HEK293T (cell line): ENCODE measurements around the gene HDAC6.

Experiments
- ARNT ChIP-seq: fragments of 450-650 bp; IDR thresholded peaks from 2 replicates; pipeline ENCODE4 v1.6.1; 2017; ENCODE audit warnings: mild to moderate bottlenecking
- CTBP1 ChIP-seq: fragments of 450-650 bp; IDR thresholded peaks from 2 replicates; pipeline ENCODE4 v1.6.1; 2016; ENCODE audit warnings: borderline replicate concordance
- ELF4 ChIP-seq: fragments of 450-650 bp; IDR thresholded peaks from 2 replicates; pipeline ENCODE4 v1.6.1; 2017; ENCODE audit warnings: antibody characterized with exemption
- FOXA1 ChIP-seq: fragments of 450-650 bp; IDR thresholded peaks from 2 replicates; pipeline ENCODE4 v1.6.1; 2016; ENCODE audit warnings: mild to moderate bottlenecking
- FOXK2 ChIP-seq: fragments of 450-650 bp; IDR thresholded peaks from 2 replicates; pipeline ENCODE4 v1.6.1; 2016; ENCODE audit warnings: mild to moderate bottlenecking
- FOXM1 ChIP-seq: fragments of 450-650 bp; IDR thresholded peaks from 2 replicates; pipeline ENCODE4 v1.6.1; 2017; ENCODE audit warnings: mild to moderate bottlenecking, borderline replicate concordance
- HDGF ChIP-seq: fragments of 450-650 bp; IDR thresholded peaks from 2 replicates; pipeline ENCODE4 v1.6.1; 2017; ENCODE audit warnings: antibody characterized with exemption, borderline replicate concordance
- L3MBTL2 ChIP-seq: fragments of 450-650 bp; conservative IDR thresholded peaks from 2 replicates; pipeline ENCODE4 v1.6.1; 2016; ENCODE audit warnings: mild to moderate bottlenecking
- LEF1 ChIP-seq: fragments of 450-650 bp; IDR thresholded peaks from 2 replicates; pipeline ENCODE4 v1.6.1; 2017; ENCODE audit warnings: mild to moderate bottlenecking, borderline replicate concordance
- SP1 ChIP-seq: fragments of 450-650 bp; IDR thresholded peaks from 2 replicates; pipeline ENCODE4 v1.6.1; 2017
- SUZ12 ChIP-seq: fragments of 450-650 bp; IDR thresholded peaks from 2 replicates; pipeline ENCODE4 v1.6.1; 2016; ENCODE audit warnings: mild to moderate bottlenecking
- TARDBP ChIP-seq: fragments of 450-650 bp; IDR thresholded peaks from 2 replicates; pipeline ENCODE4 v1.6.1; 2016
- ZNF384 ChIP-seq: fragments of 450-650 bp; IDR thresholded peaks from 2 replicates; pipeline ENCODE4 v1.6.1; 2016
- TF ChIP-seq, protein P1 (sequence below): fragments of 450-650 bp; IDR thresholded peaks from 2 replicates; pipeline ENCODE4 v1.6.1; 2016

DNA sequence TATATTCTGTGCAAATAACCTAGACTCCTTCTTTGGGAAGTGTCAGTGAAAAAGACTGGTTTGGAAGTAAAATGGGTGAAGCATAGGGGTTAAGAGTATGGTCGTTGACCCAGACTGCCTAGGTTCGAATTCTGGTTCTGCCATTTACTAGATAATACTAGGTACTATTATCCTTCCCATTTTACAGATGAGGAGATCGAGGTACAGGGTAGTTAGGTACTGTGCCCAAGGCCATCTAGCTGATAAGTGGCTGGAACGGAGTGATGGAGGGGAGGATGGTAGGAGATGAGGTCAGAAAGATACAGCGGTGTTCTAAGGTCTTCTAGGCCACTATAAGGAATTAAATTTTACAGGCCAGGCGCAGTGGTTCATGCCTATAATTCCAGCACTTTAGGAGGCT, 29.3 kb upstream of the HDAC6 start:
- no peak for TF ChIP-seq ARNT
- no peak for TF ChIP-seq FOXM1
- no peak for TF ChIP-seq ELF4
- no peak for TF ChIP-seq FOXK2
- TF ChIP-seq L3MBTL2, result no peak
- no peak for TF ChIP-seq SP1
- TF ChIP-seq TARDBP, result no peak
- TF ChIP-seq ZNF384, result no peak
- TF ChIP-seq FOXA1, result no peak
- no peak for TF ChIP-seq CTBP1
- TF ChIP-seq, protein P1, sequence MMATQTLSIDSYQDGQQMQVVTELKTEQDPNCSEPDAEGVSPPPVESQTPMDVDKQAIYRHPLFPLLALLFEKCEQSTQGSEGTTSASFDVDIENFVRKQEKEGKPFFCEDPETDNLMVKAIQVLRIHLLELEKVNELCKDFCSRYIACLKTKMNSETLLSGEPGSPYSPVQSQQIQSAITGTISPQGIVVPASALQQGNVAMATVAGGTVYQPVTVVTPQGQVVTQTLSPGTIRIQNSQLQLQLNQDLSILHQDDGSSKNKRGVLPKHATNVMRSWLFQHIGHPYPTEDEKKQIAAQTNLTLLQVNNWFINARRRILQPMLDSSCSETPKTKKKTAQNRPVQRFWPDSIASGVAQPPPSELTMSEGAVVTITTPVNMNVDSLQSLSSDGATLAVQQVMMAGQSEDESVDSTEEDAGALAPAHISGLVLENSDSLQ, result no peak
- no peak for TF ChIP-seq HDGF
- no peak for TF ChIP-seq SUZ12
- no peak for TF ChIP-seq LEF1
